Myocyte (in vitro differentiated cells): Measurements from ENCODE around the gene CCDC69. TPM values are rescaled to one million over a fixed set of nuclear protein-coding genes. Genes with fewer than 3 reads are reported as not detected.
"Not testable (repeated sequence)": the region's sequence is repeated elsewhere in the genome, so short reads cannot be mapped to it uniquely, and the experiment has no call there.

Source experiments
- DNase-seq: peaks from one replicate; pipeline ENCODE4 v3.0.0-alpha.2; 2012; ENCODE audit warnings: low read depth
- polyA plus RNA-seq: library from polyadenylated mRNA; unstranded; fragments of >200 nt; gene quantifications from one replicate; pipeline ENCODE4 v1.2.1, GENCODE V29; 2012; ENCODE audit warnings: missing spikeins
- total RNA-seq: library from RNA; depleted of rRNA; stranded (reverse); fragments of >200 nt; gene quantifications from 2 replicates; pipeline ENCODE4 v1.2.3, GENCODE V29; 2014

The CCDC69 gene, protein sequence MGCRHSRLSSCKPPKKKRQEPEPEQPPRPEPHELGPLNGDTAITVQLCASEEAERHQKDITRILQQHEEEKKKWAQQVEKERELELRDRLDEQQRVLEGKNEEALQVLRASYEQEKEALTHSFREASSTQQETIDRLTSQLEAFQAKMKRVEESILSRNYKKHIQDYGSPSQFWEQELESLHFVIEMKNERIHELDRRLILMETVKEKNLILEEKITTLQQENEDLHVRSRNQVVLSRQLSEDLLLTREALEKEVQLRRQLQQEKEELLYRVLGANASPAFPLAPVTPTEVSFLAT
- 3.2 and 3.4 TPM in 2 replicates for total RNA-seq
- 0.40 TPM for polyA plus RNA-seq

GRCh38 chr5:151223447-151224264 is at the start of gene CCDC69:
Gene CCDC69, minus strand, starts transcription at chr5:151224092. Its CDS starts 122 bp downstream, at chr5:151223970.
- DNase-seq, result peak; percentile 78

DNA sequence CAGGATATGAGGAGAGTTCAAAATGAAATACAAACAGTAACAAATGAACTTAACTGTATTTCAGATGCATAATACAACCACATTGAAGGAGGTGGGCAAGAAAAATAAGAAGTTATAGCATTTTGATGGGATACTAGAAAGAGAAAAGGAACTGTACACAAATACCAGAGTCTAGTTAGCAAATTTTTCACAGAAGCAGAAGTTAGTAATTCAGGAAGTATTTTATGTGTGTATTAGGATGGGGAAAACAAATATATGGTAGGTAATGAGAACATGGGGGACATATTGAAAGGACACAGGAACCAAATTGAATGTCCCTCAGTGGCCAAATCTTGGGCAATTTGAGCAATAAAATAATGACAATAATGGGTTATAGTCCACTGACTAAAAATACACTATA is 47.4 kb upstream of the CCDC69 start:
- DNase-seq, result no peak

DNA sequence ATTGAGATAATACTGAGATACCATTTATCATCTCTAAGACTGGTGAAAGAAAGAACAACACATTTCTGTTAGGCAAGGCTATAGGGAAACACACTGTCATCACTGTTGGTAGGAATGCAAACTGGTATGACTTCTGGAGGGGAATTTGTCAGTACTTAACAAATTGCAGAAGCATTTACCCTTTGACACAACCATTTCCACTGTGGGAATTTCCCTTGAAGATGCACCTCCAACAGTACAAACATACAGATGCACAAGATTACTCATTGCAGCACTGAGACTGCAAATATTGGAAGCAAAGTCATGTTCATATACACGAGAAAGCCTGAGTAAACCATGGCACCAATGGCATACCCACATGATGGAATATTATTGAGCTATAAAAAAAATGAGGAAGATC is 46.7 kb upstream of the CCDC69 start:
- no peak for DNase-seq

GRCh38 chr5:151267491-151268260 is 43.8 kb upstream of the CCDC69 start:
- peak; percentile 12 for DNase-seq

DNA sequence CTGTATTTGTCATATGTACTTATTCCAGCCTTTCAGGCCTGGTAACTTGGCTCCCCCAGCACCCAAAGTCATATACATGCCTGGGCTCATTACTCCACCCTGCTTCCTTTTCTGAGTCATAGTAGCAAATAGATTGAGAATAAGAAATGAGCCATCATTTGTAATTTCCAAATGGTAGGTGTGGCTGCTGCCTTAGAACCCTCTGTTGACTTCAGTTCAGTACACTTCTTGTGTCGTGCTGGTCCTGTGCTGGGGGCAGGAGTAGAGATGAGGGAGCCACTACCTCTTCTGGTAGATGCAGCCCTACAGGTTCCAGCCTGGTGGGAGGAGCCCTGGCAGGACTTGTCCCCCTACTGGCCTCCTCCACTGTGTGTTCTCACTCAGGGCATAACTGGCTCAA is 40.2 kb upstream of the CCDC69 start:
- no peak for DNase-seq

- DNase-seq, result no peak
Observed at GRCh38 chr5:151262532-151262931, 38.6 kb upstream of the CCDC69 start.

- DNase-seq, result no peak
Observed at GRCh38 chr5:151259931-151260330, 36.0 kb upstream of the CCDC69 start.

GRCh38 chr5:151258816-151259215 is 34.9 kb upstream of the CCDC69 start:
- no peak for DNase-seq

- DNase-seq, result no peak
Observed at GRCh38 chr5:151258201-151258611, 34.3 kb upstream of the CCDC69 start.

GRCh38 chr5:151257731-151258181 is 33.9 kb upstream of the CCDC69 start:
- no peak for DNase-seq

- no peak for DNase-seq
Observed at GRCh38 chr5:151255621-151256286, 31.9 kb upstream of the CCDC69 start.

DNA sequence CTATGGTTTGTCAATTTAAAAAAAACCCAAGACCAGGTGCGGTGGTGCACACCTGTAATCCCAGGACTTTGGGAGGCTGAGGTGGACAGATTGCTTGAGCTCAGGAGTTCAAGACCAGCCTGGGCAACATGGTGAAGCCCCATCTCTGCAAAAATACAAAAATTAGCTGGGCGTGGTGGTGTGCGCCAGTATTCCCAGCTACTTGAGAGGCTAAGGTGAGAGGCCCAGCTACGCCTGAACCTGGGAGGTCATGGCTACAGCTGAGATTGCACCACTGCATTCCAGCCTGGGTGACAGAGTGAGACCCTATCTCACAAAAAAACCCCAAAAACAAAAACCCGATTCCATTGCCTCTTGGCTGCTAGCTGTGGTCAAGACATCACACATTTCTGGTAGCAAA is 31.1 kb upstream of the CCDC69 start:
- not testable (repeated sequence) for DNase-seq

DNA sequence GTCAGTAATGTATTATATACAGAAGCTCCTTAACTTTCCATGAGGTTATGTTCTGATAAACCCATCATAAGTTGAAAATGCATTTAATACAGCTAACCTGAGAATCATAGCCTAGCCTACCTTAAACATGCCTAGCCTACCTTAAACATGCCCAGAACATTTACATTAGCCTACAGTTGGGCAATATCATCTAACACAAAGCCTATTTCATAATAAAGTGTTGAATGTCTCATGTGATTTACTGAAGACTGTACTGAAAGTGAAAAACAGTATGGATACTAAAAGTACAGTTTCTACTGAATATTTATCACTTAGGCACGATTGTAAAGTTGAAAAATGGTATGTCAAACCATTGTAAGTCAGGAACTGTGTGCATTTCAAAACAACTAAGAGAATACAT is 30.7 kb upstream of the CCDC69 start:
- no peak for DNase-seq

DNA sequence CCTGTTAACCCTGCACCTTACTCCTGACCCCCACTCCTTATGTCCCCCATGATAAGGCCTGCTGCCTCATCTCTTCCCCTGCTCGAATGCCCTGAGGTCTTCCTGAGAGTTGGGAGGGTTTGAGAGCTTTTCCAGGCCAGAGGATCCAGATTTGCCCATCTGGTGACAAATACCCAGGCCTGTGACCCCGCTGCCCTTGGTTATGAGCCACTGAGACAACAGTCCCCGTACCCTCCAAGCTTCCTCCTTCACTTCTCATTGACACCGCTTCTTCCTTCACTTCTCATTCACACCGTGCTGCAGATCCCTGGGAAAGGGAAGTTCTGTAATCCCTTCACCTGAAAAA is 29.7 kb upstream of the CCDC69 start:
- DNase-seq, result no peak

DNA sequence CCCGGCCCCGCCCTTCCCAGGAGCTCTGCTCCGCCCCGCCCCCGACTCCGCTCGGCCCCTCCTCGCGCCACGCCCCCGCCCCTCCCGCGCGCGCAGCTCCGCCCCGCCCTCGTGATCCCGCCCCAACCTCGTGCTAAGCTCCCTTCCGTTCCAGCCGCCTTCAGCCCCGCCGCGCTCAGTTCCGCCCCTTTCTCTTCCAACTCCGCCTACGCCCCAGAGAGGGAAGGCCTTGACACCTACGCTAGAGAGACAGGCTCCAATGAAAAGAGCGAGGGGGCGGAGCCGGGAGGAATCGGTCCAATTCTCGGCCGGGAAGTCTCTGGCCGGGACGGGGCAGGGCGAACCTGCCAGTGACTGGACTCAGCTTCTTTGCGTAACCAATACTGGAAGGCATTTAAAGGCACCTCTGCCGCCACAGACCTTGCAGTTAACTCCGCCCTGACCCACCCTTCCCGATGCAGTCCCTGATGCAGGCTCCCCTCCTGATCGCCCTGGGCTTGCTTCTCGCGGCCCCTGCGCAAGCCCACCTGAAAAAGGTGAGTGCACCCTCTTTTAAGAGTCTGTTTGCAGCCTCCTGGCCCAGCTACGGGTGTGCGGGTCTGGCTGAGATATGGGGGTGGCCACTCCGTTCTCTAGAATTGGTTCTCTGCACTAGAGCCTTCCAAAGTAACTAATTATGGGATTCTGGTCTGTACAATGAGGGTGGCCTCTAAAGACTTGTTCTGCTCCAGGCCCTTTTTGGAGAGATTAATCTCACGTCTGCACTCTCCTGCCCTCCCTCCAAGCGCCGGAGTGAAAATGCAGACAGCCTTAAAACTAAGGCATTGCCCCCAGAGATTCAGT is 29.1 kb upstream of the CCDC69 start, which contains the start of gene GM2A:
Gene GM2A (plus strand): TSS at position 424 of the 843 bp plus-strand sequence. CDS start 32 bp downstream, at position 456.
- DNase-seq, result peak; percentile 100

- no peak for DNase-seq
Observed at GRCh38 chr5:151251621-151252020, 27.7 kb upstream of the CCDC69 start.

DNA sequence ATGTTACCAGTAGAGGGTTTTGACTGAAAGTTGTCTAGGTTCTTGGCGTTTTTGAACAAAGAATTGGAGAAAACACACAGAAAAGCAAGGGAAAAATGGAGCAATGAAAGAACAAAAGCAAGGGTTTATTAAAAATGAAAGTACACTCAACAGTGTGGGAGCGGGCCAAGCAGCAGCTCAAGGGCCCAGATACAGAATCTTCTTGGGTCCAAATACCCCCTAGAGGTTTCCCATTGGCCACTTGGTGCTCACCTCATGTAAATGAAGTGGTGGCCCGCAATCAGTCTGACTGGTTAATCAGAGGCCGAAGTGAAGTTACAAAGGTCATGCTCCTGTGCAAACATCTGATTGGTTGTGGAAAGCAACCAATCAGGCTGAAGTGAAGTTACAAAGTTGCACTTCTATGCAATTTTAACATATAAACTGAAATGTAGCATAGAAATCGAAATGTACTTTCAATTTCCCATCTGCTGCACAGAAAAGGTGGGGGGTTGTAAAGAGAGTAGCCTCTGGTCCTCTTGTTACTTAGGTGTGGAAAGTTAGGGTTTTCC is 27.2 kb upstream of the CCDC69 start:
- no peak for DNase-seq

DNA sequence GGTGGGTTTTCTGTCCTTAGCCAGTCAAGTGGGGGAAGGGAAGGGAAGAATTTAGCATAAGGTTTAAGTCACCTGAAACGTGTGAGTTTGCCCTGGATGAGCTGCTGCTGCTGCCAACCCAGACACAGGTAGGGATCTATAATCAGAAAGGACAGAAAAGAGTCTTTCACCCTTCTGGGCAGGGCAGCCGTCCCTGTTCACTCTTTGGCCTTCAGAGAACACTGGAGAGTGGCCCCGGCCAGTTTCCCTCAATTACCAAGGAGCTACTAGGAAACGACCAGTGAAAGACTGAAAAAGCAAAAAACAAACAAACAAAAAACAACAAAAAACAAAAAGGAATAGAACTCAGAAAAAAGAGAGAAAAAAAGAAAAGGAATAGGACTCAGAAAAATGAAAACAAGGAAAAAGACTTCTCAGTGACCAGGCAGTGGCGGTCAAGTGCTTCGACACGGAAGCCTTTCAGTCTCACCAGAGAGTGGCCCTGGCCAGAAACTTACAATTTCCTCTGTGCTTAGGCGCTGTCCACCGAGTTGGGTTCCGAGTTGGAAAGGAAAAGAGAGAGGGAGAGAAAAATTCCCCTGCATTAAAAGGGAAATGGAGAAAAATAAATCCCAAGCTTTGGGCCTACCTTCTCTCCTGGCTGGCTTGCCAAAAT is 26.6 kb upstream of the CCDC69 start:
- DNase-seq, result no peak

DNA sequence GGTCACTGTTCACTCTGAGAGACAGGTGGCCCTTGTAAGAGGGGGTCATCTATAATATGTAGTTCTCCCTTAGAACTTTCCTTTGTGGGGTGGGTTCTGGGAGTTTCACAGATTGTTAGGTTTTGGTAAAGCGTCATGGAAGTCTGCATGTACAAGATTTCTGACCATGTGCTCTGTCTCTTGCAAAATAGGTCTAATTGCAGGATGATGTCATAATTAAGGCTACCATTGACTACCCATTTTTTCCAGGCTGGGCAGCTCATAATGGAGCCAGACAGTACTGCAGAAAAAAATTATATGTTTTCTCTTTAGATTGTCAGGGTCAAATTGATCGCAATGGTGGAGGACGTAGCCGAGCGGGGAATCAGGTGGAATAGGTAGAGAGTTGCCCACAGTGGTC is 25.4 kb upstream of the CCDC69 start:
- no peak for DNase-seq
